NCI-H2029 (cell line): Measurements from ENCODE around the gene ZNF415.
A peak's percentile ranks its signal among the peaks of the same experiment; 100 is the strongest.
"Not testable (repeated sequence)": the region's sequence is repeated elsewhere in the genome, so short reads cannot be mapped to it uniquely, and the experiment has no call there.

ENCODE experiments used
- DNase-seq: peaks from one replicate; lab custom pipeline; 2025; lab: John Stamatoyannopoulos, UW

The ZNF415 gene

DNA sequence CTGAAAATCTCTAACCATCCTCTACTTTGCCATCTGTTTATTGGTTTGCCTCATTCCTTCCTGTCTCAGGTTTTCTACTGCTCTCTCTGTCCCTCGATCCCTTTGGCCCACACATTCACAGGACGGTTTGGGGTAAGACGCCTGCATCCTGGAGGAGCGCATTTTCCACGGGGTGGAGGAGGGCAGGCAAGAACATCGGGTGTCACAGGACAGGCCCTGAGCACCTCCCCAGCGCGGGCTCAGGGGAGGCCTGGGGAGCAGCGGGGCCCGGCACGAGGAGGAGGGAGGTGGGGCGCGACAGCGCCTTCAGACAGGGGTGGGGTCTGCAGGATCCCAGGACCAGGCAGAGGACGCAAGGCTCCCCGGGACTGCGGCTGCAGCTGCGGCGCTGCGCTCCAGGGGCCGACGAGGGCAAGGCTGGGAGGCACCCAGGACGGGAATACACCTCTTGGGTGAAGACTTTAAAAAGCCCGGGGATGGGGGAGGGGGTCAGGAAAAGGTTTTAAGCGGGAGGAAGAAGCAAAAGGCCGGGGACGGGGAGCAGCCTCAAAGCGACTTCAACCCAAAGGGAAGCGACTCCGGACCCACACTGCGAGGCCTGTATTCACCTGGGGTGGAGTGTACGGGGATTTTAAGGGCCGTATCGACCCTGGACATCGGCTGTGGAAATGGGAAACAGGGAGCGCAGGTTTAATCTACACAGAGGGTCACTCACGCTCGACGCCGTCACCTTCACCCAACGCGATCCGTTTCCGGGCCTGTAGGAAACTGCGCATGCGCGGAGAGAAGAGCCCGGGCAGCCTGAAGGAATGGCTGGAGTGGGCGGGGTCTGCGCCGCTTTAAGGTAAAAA is at the start of gene ZNF415:
ZNF415 (minus strand) TSS at position 770 of the 851 bp plus-strand sequence. CDS start 10,234 bp downstream, outside the sequence.
- no peak for DNase-seq

- DNase-seq, result no peak
These were observed 49.5 kb upstream of the ZNF415 start for GRCh38 chr19:53182202-53182601.

DNA sequence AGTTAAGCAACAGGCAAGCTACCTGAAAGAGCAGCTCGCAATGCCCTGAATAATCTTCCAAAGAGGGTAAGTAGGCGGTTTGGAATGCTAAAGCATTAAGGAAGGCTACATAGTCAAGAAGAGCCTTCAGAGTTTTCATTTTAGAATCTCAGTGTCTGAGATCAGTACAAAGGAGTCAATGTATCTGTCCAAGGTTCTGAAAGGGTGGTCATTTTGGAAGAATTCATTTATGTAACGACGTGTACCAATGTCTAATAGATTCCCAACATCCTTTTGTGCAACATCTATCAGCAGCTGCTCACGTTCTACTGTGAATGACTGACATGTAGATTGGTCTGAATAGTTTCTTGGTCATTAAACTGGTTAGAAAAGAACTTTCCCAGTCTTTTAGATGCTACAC is 45.3 kb upstream of the ZNF415 start:
- no peak for DNase-seq

DNA sequence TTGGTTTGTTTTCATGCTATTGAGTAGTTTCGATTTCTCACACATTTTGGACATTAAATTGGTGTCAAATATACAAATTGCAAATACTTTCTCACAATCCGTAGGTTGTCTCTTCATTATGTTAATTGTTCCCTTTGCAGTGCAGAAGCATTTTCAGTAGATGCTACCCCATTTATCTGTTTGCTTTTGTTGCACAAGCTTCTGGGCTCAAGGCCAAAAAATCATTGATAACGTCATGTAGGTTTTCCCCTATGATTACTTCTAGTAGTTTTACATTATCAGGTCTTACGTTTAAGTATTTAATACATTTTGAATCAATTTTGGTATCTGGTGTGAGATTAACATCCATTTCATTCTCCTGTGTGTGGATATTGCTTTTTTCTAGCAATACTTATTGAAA is 40.2 kb upstream of the ZNF415 start:
- no peak for DNase-seq

- DNase-seq, result no peak
These were observed 33.0 kb upstream of the ZNF415 start for GRCh38 chr19:53165691-53166091.

DNA sequence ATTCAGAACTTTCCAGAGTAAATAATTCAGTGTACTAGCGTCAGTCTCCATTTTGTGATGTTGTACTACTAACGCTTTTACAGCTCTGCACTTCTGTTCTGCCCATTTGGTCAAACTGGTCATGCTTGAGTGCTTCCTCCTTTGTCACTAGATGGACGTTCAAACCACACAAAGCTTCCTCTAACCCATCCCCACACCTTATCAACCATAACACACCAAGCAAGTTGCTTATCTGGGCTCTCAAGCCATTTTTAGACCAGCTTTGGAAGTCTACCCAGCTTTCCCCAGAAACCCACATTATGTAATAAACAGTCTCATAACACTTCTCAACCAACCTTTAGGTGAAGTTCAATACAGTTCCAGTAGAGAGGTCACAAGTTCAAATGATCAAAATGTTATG is 28.4 kb upstream of the ZNF415 start:
- DNase-seq, result no peak

DNA sequence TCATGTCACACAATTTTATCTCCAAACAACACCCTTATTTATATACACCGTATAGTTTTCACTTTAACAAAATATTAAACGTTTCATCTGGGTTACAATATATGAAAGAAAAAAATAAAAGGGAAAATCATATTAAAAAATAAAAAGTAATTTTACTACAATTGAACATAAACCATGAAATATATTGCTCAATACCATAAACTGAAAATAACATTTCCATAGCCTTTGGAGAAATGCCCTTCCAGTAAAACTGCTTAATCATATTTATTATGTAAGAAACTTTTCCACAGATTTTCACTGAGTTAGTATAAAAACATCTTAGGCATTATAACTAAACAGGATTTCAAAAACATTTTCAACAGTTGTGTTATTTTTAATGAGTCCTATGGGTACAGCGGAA is 27.6 kb upstream of the ZNF415 start:
- no peak for DNase-seq

DNA sequence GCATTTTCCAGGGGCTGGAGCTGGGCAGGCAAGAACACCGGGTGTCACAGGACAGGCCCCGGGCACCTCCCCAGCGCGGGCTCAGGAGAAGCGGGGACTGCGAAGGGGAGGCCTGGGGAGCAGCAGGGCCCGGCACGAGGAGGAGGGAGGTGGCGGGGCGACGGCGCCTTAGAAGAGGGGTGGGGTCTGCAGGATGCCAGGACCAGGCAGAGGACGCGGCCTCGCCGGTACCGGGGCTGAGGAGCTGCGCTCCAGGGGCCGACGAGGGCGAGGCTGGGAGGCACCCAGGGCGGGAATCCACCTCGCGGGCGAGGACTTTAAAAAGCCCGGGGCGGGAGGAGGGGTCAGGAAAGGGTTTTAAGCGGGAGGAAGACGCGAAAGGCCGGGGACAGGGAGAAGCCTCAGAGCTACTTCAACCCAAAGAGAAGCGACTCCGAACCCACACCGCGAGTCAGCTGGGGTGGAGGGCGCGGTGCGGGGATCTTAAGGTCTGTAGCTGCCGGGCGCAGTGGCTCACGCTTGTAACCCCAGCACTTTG is 25.5 kb upstream of the ZNF415 start:
- DNase-seq, result no peak

- DNase-seq, result no peak
These were observed 24.9 kb upstream of the ZNF415 start for GRCh38 chr19:53157626-53158025.

DNA sequence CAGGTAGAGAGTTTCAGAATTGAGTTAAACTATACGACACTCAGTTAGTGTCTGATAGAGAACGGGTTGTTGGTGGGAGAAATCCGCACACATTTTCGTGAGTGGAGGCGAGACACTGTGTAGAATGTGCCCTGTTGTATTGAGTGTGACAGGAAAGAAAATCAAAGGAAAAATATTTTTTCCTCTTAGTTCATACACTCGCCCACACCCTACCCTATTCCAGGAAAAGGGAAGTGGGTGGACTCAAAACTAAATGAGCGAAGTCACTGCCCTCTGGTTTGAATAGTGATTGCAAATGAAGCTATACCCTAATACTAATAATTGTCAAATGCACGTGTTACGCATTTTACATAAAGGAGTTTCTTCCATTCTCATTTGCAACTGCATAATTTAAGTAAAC is 24.1 kb upstream of the ZNF415 start:
- no peak for DNase-seq

DNA sequence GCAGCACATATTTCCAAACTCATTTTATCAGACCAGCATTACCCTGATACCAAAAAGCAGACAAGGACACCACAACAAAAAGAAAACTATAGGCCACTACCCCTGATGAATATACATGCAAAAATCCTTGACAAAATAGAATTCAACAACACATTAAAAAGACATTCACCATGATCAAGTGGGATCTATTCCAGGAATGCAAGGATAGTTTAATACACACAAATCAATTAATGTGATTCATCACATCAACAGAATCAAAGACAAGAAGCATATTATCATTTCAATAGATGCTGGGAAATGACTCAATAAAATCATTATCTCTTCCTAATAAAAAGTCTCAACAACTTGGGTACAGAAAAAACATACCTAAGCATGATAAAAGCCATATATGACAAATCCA is 14.9 kb upstream of the ZNF415 start:
- no peak for DNase-seq

DNA sequence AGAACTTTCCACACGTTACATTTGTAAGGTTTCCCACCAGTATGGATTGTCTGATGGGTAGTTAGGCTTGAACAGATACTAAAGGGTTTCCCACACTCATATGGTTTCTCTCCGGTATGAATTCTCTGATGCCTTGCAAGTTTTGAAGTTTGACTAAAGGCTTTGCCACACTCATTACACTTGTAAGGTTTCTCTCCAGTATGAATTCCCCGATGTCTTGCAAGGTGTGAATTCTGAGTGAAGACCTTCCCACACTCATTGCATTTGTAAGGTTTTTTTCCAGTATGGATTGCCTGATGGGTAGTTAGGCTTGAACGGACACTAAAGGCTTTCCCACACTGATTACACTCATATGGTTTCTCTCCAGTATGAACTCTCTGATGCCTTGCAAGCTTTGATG is 7.6 kb upstream of the ZNF415 start:
- no peak for DNase-seq

GRCh38 chr19:53136432-53136831 is 3.7 kb upstream of the ZNF415 start:
- no peak for DNase-seq

GRCh38 chr19:53131727-53132126 is 983 bp downstream of the ZNF415 start:
- no peak for DNase-seq

DNA sequence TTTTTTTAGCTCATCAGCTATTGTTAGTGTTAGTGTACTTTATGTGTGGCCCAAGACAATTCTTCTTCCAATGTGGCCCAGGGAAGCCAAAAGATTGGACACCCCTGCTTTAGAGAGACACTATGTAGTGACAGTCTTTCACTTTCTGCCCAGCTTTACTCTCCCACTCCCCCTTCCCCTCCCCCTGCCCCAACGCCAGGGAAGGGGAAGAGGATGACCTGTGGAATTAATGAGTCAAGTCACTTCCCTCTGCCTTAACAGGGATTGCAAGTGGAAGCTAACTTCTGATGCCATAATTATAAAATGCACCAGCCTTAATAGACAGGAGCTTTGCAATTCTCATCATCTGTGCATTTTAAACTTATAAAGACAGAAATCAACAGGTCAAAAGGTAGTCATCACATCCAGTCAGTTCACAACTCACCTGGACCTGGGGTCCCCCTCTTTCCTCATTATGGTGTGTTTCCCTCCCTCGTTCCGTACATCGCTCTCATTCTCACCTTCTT is 1.6 kb downstream of the ZNF415 start:
- no peak for DNase-seq

- no peak for DNase-seq
These were observed 2.2 kb downstream of the ZNF415 start for GRCh38 chr19:53130506-53130905.

DNA sequence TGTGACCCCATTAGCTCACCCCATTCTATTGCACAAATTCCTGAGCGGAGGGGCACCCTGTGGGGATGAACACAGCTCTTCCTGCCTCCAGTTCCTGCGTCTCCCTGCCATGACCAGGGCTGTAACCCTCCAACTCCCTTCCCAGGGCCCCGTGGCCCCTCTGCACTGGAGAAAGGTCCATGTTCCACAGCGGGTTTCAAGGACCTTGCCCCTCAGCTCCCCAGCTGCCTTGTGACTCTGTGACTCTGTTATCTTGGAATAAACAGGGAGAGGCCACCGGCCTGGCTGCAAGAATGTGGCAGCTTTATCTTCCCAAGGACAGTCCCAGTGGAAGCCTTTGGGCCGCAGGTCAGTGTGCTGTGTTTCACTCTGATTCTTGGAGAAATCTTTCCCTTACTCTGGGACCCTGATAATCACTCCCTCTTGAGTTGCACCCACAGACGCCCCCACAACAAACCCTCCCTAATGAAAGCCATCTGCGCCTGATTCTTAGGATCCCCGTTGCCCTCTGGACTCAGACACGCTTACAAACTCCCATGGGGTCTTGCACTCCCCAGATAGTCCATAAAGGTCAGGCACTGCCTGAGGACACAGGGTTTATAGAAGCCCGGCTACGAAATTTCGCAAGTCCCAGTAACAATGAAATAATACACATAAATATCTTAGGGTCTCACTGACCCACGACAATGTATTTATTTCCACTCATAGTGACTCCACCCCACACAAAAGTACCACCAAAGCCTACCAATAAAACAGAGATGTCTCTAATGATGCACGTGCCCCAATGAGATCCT is 5.8 kb downstream of the ZNF415 start:
- not testable (repeated sequence) for DNase-seq

DNA sequence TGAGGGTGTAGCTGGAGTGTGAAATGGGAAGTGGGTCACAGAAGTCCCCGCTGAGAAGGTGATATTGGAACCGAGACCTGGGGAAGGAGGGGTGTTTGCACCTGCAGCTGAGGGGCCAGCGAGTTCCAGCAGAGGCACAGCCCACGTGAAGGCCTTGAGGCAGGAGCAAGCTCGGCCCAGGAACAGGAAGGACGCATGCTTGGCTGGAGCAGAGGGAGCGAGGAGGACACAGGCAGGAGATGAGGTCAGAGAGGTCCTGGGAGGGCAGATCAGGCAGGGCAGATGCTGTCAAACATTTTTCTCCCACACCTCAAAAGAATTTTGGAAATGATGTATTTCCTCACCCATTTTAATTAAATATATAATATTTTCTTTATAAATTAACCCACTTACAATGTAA is 9.3 kb downstream of the ZNF415 start:
- DNase-seq, result no peak

- no peak for DNase-seq
These were observed 20.4 kb downstream of the ZNF415 start for GRCh38 chr19:53112286-53112685.

DNA sequence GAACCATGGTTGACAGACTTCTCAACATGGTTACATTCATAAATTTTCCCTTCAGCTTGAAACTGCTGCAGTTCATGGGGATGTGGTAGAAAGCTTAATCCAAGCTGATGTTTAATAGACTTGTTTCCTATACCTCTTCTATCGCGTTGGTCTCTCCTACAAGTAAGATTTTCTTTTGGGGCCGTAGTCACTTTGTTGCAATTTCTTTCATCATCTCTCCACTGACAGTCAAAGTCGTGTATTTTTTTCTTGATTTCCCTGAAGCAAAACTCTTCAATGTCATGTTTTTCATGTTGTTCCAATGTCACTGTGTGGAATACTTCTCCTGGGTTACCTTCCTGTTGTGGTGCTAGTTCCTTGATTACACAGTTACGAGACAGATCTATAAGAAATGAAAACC is 23.2 kb downstream of the ZNF415 start:
- DNase-seq, result no peak

- peak; percentile 87 for DNase-seq
These were observed 29.2 kb downstream of the ZNF415 start, which contains the start of gene ZNF160 for GRCh38 chr19:53103234-53104203. Gene ZNF160, minus strand, starts transcription at chr19:53103422. Its CDS starts 17,146 bp downstream, at chr19:53086276.
